ENCODE data around the gene SYNE4. TPM values are rescaled to one million over a fixed set of nuclear protein-coding genes. Genes with fewer than 3 reads are reported as not detected.
"Not testable (repeated sequence)": the region's sequence is repeated elsewhere in the genome, so short reads cannot be mapped to it uniquely, and the experiment has no call there.

SYNE4 gene
- total RNA-seq, 3 donors from 2014 or later (not counting 1 experiment from before 2014, with no cell fraction given) = 0.41 to 2.6 (median 1.5) TPM

GRCh38 chr19:36046443-36047050 lies 37.9 kb upstream of the SYNE4 start:
- no peak overlapping the region for H3K27ac Mint-ChIP-seq
- Histone ChIP-seq H3K27ac (ENCODE audit: low read length) (no peak overlapping the region), H3K36me3 (ENCODE audit: control insufficient read depth, insufficient read depth, low read length) (no peaks in the 10 kb centered on the region), H3K4me3 (ENCODE audit: low read length) (no peak overlapping the region), H3K9me3 (ENCODE audit: control insufficient read depth, insufficient read depth, low read length) (no peaks in the 10 kb centered on the region), H3K27me3 (ENCODE audit: control insufficient read depth, insufficient read depth, low read length) (no peaks in the 10 kb centered on the region), H3K4me1 (ENCODE audit: control insufficient read depth, insufficient read depth, low read length) (no peaks in the 10 kb centered on the region)
- no peak for ATAC-seq
- no peaks in the 10 kb centered on the region for H3K9me3 Mint-ChIP-seq
- intact Hi-C loops (cut with micrococcal nuclease) = no loop called here
- H3K27me3 Mint-ChIP-seq (ENCODE audit: low read depth in 2 of 2) = no peaks in the 10 kb centered on the region
- H3K4me3 Mint-ChIP-seq = no peak overlapping the region
- 92% methylated on average over 5 of the region's 5 CpGs for WGBS (ENCODE audit: insufficient coverage)
- no peaks in the 10 kb centered on the region for H3K36me3 Mint-ChIP-seq
- peaks cover 6 to 11% of the 10 kb centered on the region in 2 donors for H3K4me1 Mint-ChIP-seq
- no peak for TF ChIP-seq CTCF (IDR thresholded peaks at IDR 0.05)
- no peak for DNase-seq

- Mint-ChIP-seq H3K36me3 (no peaks in the 10 kb centered on the region), H3K27ac (no peak overlapping the region), H3K9me3 (no peaks in the 10 kb centered on the region), H3K4me1 (no peaks in the 10 kb centered on the region), H3K27me3 (ENCODE audit: low read depth in 2 of 2) (no peaks in the 10 kb centered on the region), H3K4me3 (no peak overlapping the region)
- Histone ChIP-seq H3K4me1 (ENCODE audit: control insufficient read depth, insufficient read depth, low read length) (no peaks in the 10 kb centered on the region), H3K27ac (ENCODE audit: low read length) (no peak overlapping the region), H3K4me3 (ENCODE audit: low read length) (no peak overlapping the region), H3K36me3 (ENCODE audit: control insufficient read depth, insufficient read depth, low read length) (no peaks in the 10 kb centered on the region), H3K27me3 (ENCODE audit: control insufficient read depth, insufficient read depth, low read length) (no peaks in the 10 kb centered on the region), H3K9me3 (ENCODE audit: control insufficient read depth, insufficient read depth, low read length) (no peaks in the 10 kb centered on the region)
- DNase-seq (no peak), ATAC-seq (no peak)
- WGBS (ENCODE audit: insufficient coverage) = 100% methylated on average over 2 of the region's 2 CpGs
- intact Hi-C loops (cut with micrococcal nuclease) = no loop called here
- no peak for TF ChIP-seq CTCF (IDR thresholded peaks at IDR 0.05)
Measured at GRCh38 chr19:36043952-36044351, 35.3 kb upstream of the SYNE4 start.

GRCh38 chr19:36041831-36042230 lies 33.2 kb upstream of the SYNE4 start:
- no peaks in the 10 kb centered on the region for H3K27me3 ChIP-seq (ENCODE audit: control insufficient read depth, insufficient read depth, low read length)
- Mint-ChIP-seq H3K9me3 (no peaks in the 10 kb centered on the region), H3K27me3 (ENCODE audit: low read depth in 2 of 2) (no peaks in the 10 kb centered on the region), H3K4me3 (no peak overlapping the region), H3K27ac (no peak overlapping the region), H3K4me1 (peaks cover 7 to 8% of the 10 kb centered on the region in 2 donors), H3K36me3 (no peaks in the 10 kb centered on the region)
- ATAC-seq (no peak), DNase-seq (no peak)
- intact Hi-C loops (cut with micrococcal nuclease) = no loop called here
- H3K9me3 ChIP-seq (ENCODE audit: control insufficient read depth, insufficient read depth, low read length) = no peaks in the 10 kb centered on the region
- H3K36me3 ChIP-seq (ENCODE audit: control insufficient read depth, insufficient read depth, low read length) = no peaks in the 10 kb centered on the region
- no peak overlapping the region for H3K27ac ChIP-seq (ENCODE audit: low read length)
- no peak overlapping the region for H3K4me3 ChIP-seq (ENCODE audit: low read length)
- H3K4me1 ChIP-seq (ENCODE audit: control insufficient read depth, insufficient read depth, low read length) = peaks cover 2% of the 10 kb centered on the region
- no peak for TF ChIP-seq CTCF (IDR thresholded peaks at IDR 0.05)
- WGBS (ENCODE audit: insufficient coverage) = 72% methylated on average over 3 of the region's 3 CpGs

- H3K36me3 ChIP-seq (ENCODE audit: control insufficient read depth, insufficient read depth, low read length); H3K9me3 ChIP-seq (ENCODE audit: control insufficient read depth, insufficient read depth, low read length); H3K27ac Mint-ChIP-seq; H3K27me3 Mint-ChIP-seq (ENCODE audit: low read depth in 2 of 2); H3K27me3 ChIP-seq (ENCODE audit: control insufficient read depth, insufficient read depth, low read length); H3K36me3 Mint-ChIP-seq; ATAC-seq; DNase-seq; intact Hi-C loops (cut with micrococcal nuclease); H3K4me1 ChIP-seq (ENCODE audit: control insufficient read depth, insufficient read depth, low read length); H3K4me3 ChIP-seq (ENCODE audit: low read length); H3K27ac ChIP-seq (ENCODE audit: low read length); H3K4me3 Mint-ChIP-seq; H3K9me3 Mint-ChIP-seq: not testable (repeated sequence)
- 94% methylated on average over 6 of the region's 6 CpGs for WGBS (ENCODE audit: insufficient coverage)
- H3K4me1 Mint-ChIP-seq = peaks cover 8 to 12% of the 10 kb centered on the region in 2 donors
Measured at GRCh38 chr19:36041092-36041491, 32.5 kb upstream of the SYNE4 start.

Measured in natural killer cell (primary cell).